HL-60 (cell line): ENCODE results near the gene ADGRE3.
"Not testable (repeated sequence)": the region's sequence is repeated elsewhere in the genome, so short reads cannot be mapped to it uniquely, and the experiment has no call there.

Experiments used
- DNase-seq, 2 experiments: peaks; one replicate each; pipeline ENCODE4 v3.0.0-alpha.2; 2010 to 2020; ENCODE audit warnings: low read depth in 1 of 2, low spot score in 1 of 2
- H3K27ac ChIP-seq: fragments of 250-450 bp; sonication (Bioruptor Pico); replicated peaks from 2 replicates; pipeline ENCODE4 v1.5.1; 2020; ENCODE audit warnings: mild to moderate bottlenecking, moderate library complexity
- H3K27me3 ChIP-seq: fragments of 250-450 bp; sonication (Bioruptor Pico); 2 replicates; pipeline ENCODE4 v1.5.1; 2021; ENCODE audit warnings: mild to moderate bottlenecking, moderate library complexity; ENCODE audit not compliant: insufficient read depth, poor library complexity, severe bottlenecking
- H3K4me3 ChIP-seq: replicated peaks from 2 replicates; pipeline ENCODE4 v1.5.1; 2011; ENCODE audit warnings: mild to moderate bottlenecking, control low read depth, low read length; ENCODE audit not compliant: insufficient read depth
- GABPA ChIP-seq: IDR thresholded peaks from 2 replicates; pipeline ENCODE4 v1.6.1; 2012; ENCODE audit warnings: low read depth
- POLR2AphosphoS5 ChIP-seq: IDR thresholded peaks from 2 replicates; pipeline ENCODE4 v1.6.1; 2012; ENCODE audit warnings: low read depth
- SPI1 ChIP-seq: IDR thresholded peaks from 2 replicates; pipeline ENCODE4 v1.6.1; 2012; ENCODE audit warnings: low read depth, mild to moderate bottlenecking, borderline replicate concordance
- TF ChIP-seq, protein P1 (sequence below): IDR thresholded peaks from one replicate; pipeline ENCODE4 v1.5.1; 2011; ENCODE audit warnings: low read length, control low read depth, inconsistent platforms; ENCODE audit not compliant: insufficient read depth
- TF ChIP-seq, protein P2 (sequence below): IDR thresholded peaks from 2 replicates; pipeline ENCODE4 v1.6.1; 2012; ENCODE audit warnings: low read depth; ENCODE audit not compliant: insufficient replicate concordance

ADGRE3 gene

DNA sequence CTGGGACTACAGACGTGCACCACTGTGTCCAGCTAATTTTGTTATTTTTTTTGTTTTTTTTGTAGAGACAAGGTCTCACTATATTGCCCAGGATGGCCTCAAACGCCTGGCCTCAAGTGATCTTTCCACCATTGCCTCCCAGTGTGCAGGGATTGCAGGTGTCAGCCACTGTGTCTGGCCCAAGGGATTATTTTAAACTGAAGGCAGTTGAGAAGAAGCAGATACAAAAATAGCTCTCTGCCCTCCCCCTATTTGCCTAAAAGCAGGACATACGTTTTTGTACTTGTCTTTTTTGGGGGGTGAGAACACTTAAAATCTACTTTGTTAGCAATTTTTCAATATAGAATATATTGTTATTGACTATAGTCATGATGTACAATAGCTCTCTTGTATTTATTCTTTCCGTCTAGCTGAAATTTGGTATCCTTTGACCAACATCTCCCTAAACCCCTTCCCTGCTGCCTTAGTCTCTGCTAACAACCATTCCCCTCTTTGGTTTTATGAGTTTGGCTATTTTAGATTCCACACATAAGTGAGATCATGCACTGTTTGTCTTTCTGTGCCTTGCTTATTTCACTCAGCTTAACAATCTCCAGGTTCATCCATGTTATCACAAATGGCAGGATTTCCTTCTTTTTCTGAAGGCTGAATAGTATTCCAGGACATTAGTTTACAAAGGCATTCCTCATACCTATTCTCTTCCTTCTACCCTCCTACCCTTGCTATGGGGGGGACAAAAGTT is 34.9 kb downstream of the ADGRE3 start:
- DNase-seq = no peak
- TF ChIP-seq, protein P1, sequence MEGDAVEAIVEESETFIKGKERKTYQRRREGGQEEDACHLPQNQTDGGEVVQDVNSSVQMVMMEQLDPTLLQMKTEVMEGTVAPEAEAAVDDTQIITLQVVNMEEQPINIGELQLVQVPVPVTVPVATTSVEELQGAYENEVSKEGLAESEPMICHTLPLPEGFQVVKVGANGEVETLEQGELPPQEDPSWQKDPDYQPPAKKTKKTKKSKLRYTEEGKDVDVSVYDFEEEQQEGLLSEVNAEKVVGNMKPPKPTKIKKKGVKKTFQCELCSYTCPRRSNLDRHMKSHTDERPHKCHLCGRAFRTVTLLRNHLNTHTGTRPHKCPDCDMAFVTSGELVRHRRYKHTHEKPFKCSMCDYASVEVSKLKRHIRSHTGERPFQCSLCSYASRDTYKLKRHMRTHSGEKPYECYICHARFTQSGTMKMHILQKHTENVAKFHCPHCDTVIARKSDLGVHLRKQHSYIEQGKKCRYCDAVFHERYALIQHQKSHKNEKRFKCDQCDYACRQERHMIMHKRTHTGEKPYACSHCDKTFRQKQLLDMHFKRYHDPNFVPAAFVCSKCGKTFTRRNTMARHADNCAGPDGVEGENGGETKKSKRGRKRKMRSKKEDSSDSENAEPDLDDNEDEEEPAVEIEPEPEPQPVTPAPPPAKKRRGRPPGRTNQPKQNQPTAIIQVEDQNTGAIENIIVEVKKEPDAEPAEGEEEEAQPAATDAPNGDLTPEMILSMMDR = no peak
- TF ChIP-seq GABPA = no peak
- no peak for TF ChIP-seq SPI1
- TF ChIP-seq, protein P2, sequence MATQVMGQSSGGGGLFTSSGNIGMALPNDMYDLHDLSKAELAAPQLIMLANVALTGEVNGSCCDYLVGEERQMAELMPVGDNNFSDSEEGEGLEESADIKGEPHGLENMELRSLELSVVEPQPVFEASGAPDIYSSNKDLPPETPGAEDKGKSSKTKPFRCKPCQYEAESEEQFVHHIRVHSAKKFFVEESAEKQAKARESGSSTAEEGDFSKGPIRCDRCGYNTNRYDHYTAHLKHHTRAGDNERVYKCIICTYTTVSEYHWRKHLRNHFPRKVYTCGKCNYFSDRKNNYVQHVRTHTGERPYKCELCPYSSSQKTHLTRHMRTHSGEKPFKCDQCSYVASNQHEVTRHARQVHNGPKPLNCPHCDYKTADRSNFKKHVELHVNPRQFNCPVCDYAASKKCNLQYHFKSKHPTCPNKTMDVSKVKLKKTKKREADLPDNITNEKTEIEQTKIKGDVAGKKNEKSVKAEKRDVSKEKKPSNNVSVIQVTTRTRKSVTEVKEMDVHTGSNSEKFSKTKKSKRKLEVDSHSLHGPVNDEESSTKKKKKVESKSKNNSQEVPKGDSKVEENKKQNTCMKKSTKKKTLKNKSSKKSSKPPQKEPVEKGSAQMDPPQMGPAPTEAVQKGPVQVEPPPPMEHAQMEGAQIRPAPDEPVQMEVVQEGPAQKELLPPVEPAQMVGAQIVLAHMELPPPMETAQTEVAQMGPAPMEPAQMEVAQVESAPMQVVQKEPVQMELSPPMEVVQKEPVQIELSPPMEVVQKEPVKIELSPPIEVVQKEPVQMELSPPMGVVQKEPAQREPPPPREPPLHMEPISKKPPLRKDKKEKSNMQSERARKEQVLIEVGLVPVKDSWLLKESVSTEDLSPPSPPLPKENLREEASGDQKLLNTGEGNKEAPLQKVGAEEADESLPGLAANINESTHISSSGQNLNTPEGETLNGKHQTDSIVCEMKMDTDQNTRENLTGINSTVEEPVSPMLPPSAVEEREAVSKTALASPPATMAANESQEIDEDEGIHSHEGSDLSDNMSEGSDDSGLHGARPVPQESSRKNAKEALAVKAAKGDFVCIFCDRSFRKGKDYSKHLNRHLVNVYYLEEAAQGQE = no peak
- no peak for TF ChIP-seq POLR2AphosphoS5
- no peak overlapping the region for H3K4me3 ChIP-seq
- H3K27me3 ChIP-seq = no peaks in the 10 kb centered on the region
- no peak overlapping the region for H3K27ac ChIP-seq

DNA sequence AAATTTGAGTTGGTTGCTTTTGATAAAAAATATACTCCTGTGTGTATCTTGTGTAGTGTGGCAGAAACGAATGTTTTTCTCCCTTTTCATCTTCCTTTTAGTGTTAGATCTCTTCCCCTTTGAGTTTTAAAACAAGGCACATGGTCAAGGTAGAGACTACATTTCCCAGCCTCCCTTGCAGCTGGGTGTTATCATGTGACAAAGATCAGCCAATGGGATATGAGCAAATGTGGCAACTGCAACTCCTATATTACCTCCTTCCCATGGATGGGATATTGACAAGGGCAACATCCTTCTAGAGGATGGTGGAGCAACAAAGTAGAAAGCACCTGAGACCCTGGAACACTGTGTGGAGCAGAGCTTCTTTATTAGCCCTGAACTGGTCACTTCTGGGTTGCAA is 42.4 kb downstream of the ADGRE3 start:
- TF ChIP-seq, protein P1 = no peak
- TF ChIP-seq POLR2AphosphoS5 (no peak), GABPA (no peak), SPI1 (no peak)
- TF ChIP-seq, protein P2 = no peak
- Histone ChIP-seq H3K4me3 (no peak overlapping the region), H3K27ac (no peak overlapping the region), H3K27me3 (no peaks in the 10 kb centered on the region)
- peak; percentile 52 to 70 for DNase-seq

DNA sequence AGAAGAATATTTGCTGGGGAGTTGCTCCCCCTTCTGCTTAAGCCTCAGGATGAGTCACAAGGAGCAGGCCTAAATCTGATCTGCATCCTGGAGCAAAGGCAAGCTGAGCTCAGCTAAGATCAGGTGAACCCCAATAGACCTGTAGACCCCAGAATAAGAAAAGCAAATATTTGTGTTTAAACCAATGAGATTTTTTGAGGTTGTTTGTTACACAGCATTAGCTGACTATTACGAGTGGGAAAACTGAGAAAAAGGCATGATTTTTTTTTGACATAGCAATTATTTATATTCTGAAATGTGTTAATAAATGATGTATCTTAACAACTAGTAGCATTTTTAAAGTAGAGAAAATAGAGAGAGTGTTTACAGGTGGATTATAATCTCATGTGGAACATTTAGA is 45.1 kb downstream of the ADGRE3 start:
- no peaks in the 10 kb centered on the region for H3K27me3 ChIP-seq
- no peak for DNase-seq
- no peak overlapping the region for H3K27ac ChIP-seq
- no peak overlapping the region for H3K4me3 ChIP-seq
- TF ChIP-seq POLR2AphosphoS5 = no peak
- TF ChIP-seq SPI1 = no peak
- TF ChIP-seq, protein P2 = no peak
- no peak for TF ChIP-seq GABPA
- TF ChIP-seq, protein P1 = no peak

DNA sequence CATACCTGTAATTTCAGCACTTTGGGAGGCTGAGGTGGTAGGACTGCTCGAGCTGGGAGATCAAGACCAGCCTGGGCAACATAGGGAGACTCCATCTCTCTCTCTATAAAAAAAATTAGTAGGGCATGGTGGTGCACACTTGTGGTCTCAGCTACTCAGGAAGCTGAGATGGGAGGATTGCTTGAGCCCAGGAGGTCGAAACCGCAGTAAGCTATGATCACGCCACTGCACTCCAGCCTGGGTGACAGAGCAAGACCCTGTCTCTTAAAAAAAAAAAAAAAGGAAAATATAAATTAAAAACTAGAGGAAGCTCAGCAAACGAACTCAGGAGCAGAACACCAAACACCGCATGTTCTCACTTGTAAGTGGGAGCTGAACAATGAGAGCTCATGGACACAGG is 50.2 kb downstream of the ADGRE3 start:
- not testable (repeated sequence) for H3K27me3 ChIP-seq, H3K4me3 ChIP-seq
- peak overlapping the region; percentile 23; the same call in 1 of the 2 replicates for H3K27ac ChIP-seq
- peak in 1 of 2 experiments; percentile 53 for DNase-seq
